ENCODE results near the gene ADGRE3.
"Not testable (repeated sequence)": the region's sequence is repeated elsewhere in the genome, so short reads cannot be mapped to it uniquely, and the experiment has no call there.

ADGRE3 gene

DNA sequence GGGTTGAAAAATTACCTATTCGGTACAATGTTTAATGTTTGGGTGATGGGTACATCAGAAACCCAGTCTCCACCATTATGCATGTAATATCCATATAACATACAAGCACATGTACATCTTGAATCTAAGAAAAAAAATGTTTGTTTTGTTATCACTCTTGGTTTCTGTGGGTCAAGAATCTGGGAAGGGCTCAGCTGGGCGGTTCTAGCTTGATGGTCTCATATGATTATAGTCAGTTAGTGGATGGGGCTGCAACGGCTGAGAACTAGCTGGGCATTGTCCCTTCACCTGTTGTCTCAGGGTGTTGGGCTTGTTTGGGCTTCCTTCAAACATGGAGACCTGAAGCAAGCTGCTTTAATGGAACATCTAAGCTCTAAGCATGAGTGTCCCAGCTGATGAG, 4.7 kb downstream of the ADGRE3 start:
- no peak for DNase-seq

DNA sequence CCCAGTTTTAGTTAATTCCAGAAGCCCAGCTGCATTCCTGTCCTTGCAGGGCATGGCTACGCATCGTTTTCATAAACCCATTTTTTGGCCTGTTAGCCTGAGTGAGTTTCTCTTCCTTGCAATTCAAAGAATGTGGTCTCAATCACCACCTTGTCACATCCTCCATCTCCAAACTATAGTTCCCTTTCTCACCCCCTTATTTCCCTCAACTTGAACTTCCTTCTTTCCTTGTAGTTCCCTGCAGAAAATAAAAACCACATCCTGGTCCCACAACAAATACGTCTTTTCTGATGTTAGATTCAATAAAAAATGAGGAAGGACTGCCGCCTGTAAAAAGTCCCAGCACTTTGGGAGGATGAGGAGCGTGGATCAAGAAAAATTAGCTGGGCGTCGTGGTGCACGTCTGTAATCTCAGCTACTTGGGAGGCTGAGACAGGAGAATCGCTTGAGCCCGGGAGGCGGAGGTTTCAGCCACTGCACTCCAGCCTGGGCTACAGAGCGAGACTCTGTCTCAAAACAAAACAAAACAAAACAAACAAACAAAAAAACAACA, 13.2 kb downstream of the ADGRE3 start:
- no peak for DNase-seq

DNA sequence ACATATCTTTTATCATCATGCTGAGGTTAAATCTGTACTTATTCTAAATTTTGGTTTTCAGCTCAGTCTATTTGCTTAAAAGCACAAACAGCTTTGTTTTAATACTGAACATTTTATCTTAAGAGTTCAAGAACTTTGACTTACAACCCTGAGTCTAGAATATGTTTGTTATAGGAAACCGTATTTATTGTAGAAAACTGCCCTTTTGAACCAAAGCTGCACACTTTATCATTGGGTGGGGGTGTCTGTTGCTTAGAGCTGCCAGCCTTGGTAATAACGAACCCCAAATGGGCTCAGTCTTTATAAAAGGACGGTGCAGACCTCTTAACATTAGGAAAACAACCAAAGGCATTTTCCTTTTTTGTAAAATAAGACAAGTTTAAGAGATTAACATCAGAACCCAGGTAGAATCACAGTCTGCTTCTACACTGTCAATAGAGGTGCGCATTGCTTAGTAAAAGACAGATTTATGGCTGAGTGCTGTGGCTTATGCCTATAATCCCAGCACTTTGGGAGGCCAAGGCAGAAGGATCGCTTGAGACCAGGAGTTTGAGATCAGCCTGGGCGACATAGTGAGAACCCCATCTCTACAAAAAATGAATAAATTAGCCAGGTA, 14.7 kb downstream of the ADGRE3 start:
- no peak for DNase-seq

DNA sequence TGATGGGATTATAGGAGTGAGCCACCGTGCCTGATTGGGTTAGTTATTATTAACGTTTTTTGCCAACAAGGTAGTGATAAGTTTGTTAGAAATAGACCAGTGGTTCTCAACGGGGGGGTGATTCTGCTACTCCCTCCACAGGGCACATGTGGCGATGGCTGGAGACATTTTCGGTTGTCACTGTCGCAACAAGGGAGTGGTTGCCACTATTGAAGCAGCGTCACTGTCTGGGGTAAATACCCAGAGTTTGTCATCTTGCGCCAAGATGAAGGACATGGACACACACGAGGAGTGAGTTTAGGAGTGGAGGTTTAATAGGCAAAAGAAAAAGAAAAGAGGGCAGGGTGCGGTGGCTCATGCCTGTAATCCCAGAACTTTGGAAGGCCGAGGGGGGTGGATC, 18.9 kb downstream of the ADGRE3 start:
- DNase-seq, result no peak

DNA sequence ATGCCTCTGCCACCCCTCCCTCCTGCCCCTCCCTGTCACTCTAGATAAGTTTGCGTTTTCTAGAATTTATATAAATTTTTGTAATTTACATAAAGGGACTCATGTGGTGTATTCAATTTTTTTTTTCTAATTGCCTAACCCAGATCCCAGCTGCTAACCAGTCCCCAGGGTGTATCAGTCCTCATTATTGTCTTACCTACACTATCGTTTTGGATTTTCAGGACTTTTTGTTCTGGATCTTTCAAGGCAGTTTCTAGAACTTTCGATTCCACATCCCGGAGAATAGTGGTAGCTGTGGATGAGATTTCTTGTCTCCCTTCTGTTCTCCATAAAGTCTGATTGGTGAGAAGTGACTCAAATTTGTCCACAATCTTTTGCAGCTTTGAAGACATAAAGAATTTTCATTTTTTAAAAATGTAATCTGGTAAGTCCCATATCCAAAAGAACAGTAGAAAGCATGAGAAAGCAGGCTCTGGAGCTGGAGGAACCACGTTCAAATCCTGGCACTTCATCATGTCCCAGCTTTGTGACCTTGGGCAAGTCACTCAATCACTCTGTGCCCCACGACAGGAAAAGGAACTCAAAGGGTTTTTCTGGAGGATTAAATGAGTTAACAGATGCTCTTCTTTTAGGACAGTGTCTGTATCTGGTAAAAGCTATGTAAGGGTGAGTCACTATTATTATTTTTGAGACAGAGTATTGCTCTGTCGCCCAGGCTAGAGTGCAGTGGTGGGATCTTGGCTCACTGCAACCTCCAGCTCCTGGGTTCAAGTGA, 19.7 kb downstream of the ADGRE3 start:
- no peak for DNase-seq

DNA sequence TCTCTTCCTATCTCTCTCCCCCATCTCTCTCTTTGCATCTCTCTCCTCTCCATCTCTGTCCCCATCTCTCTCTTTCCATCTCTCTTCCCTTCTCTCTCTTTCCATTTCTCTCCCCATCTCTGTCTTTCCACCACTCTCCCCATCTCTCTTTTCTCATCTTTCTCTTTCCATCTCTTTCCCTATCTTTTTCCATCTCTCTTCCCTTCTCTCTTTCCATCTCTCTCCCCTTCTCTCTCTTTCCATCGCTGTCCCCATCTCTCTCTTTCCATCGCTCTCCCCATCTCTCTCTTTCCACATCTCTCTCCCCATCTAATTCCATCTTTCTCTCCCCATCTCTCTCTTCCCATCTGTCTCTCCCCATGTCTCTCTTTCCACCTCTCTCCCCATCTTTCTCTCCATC, 24.5 kb downstream of the ADGRE3 start:
- DNase-seq, result no peak

DNA sequence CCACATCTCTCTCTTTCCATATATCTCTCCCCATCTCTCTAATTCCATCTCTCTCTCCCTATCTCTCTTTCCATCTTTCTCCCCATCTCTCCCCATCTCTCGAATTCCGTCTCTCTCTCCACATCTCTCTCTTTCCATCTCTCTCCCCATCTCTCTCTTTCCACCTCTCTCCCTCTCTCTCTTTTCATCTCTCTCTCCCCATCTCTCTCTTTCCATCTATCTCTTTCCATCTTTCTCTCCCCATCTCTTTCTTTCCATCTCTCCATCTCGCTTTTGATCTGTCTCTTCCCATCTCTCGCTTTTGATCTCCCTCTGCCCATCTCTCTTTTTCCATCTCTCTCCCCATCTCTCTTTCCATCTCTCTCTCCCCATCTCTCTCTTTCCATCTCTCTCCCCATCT, 25.6 kb downstream of the ADGRE3 start:
- no peak for DNase-seq

DNA sequence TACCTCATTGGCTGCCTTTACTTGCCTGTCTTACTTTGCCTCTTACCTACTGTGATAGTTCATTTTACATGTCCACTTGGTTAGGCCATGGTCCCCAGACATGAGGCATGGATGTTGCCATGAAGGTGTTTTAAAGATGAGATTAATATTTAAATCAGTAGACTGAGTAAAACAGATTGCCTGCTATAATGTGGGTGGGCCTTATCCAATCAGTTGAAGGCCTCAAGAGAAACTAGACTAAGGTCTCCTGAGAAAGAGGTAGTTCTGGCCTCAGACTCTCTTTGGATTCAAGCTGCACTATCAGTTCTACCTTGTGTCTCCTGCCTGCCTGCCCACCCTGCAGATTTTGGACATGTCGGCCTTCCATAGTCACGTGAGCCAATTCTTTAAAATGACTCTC, 26.1 kb downstream of the ADGRE3 start:
- no peak for DNase-seq

DNA sequence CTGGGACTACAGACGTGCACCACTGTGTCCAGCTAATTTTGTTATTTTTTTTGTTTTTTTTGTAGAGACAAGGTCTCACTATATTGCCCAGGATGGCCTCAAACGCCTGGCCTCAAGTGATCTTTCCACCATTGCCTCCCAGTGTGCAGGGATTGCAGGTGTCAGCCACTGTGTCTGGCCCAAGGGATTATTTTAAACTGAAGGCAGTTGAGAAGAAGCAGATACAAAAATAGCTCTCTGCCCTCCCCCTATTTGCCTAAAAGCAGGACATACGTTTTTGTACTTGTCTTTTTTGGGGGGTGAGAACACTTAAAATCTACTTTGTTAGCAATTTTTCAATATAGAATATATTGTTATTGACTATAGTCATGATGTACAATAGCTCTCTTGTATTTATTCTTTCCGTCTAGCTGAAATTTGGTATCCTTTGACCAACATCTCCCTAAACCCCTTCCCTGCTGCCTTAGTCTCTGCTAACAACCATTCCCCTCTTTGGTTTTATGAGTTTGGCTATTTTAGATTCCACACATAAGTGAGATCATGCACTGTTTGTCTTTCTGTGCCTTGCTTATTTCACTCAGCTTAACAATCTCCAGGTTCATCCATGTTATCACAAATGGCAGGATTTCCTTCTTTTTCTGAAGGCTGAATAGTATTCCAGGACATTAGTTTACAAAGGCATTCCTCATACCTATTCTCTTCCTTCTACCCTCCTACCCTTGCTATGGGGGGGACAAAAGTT, 34.9 kb downstream of the ADGRE3 start:
- DNase-seq, result no peak

DNA sequence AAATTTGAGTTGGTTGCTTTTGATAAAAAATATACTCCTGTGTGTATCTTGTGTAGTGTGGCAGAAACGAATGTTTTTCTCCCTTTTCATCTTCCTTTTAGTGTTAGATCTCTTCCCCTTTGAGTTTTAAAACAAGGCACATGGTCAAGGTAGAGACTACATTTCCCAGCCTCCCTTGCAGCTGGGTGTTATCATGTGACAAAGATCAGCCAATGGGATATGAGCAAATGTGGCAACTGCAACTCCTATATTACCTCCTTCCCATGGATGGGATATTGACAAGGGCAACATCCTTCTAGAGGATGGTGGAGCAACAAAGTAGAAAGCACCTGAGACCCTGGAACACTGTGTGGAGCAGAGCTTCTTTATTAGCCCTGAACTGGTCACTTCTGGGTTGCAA, 42.4 kb downstream of the ADGRE3 start:
- peak in 1 of 2 experiments; percentile 33 for DNase-seq

DNA sequence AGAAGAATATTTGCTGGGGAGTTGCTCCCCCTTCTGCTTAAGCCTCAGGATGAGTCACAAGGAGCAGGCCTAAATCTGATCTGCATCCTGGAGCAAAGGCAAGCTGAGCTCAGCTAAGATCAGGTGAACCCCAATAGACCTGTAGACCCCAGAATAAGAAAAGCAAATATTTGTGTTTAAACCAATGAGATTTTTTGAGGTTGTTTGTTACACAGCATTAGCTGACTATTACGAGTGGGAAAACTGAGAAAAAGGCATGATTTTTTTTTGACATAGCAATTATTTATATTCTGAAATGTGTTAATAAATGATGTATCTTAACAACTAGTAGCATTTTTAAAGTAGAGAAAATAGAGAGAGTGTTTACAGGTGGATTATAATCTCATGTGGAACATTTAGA, 45.1 kb downstream of the ADGRE3 start:
- no peak for DNase-seq

DNA sequence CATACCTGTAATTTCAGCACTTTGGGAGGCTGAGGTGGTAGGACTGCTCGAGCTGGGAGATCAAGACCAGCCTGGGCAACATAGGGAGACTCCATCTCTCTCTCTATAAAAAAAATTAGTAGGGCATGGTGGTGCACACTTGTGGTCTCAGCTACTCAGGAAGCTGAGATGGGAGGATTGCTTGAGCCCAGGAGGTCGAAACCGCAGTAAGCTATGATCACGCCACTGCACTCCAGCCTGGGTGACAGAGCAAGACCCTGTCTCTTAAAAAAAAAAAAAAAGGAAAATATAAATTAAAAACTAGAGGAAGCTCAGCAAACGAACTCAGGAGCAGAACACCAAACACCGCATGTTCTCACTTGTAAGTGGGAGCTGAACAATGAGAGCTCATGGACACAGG, 50.2 kb downstream of the ADGRE3 start:
- not testable (repeated sequence) for DNase-seq

DNA sequence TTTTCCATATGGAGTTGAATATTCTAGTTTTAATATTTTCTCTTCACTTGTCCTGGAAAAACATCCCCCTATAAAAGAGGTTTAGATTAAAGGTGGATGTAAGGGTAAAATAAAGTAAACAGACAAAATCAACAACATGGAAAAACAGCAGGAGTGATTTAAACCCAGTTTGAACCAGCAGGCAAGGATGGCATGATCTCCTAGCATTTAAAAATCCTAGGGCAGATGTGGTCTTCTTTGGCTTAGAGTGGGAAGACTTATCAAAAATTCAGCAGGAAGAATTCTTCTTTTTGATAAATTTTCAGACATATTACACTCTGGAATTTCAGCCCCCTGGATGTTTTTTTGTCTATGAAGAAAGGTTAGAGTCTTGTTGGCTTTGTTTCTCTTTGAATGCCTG, 55.2 kb downstream of the ADGRE3 start:
- DNase-seq, result no peak

DNA sequence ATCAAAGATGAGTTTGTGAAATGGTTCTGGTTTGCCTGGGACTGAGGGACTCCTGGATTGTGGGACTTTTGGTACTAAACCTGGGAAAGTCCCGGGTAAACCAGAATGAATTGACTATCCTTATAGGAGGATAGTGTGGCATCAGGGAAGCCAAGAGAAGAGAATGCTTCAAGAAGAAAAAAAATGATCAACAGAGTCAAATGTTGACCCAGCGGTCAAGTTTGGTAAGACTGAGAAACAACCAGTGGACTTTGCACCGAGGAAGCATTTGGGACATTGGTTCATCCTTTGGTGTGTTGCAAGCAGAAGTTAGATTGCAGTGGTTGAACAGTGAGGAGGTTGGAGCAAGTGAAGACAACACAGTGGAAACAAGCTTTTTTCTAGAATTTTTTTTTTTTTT, 58.2 kb downstream of the ADGRE3 start:
- DNase-seq, result no peak

DNA sequence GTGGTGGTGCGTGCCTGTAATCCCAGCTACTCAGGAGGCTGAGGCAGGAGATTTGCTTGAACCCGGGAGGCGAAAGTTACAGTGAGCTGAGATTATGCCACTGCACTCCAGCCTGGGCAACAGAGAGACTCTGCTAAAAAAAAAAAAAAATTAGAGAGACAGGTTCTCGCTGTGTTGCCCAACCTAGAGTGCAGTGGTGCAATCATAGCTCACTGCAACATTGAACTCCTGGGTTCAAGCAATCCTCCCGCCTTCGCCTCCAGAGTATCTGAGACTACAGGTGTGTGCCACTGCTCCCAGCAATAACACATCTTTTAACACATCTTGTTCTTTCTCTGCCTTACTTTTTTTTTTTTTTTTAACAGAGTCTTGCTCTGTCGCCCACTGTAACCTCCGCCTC, 59.0 kb downstream of the ADGRE3 start:
- DNase-seq, result no peak

DNA sequence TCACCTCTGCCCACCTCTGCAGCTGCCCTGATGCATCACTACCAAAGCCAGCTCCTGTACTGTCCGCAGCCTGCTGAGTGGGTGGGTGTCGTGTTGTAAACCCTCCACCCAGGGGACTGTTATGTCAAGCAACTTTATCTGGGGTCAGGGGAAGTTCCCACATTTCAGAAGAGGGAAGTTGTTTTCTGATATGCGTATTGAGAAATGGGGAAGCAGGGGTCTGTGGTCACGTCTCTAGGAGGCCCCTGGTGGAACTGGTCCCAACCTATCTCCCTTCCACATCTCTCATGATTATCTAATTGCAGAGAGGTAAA, 60.6 kb downstream of the ADGRE3 start:
- no peak for DNase-seq

DNA sequence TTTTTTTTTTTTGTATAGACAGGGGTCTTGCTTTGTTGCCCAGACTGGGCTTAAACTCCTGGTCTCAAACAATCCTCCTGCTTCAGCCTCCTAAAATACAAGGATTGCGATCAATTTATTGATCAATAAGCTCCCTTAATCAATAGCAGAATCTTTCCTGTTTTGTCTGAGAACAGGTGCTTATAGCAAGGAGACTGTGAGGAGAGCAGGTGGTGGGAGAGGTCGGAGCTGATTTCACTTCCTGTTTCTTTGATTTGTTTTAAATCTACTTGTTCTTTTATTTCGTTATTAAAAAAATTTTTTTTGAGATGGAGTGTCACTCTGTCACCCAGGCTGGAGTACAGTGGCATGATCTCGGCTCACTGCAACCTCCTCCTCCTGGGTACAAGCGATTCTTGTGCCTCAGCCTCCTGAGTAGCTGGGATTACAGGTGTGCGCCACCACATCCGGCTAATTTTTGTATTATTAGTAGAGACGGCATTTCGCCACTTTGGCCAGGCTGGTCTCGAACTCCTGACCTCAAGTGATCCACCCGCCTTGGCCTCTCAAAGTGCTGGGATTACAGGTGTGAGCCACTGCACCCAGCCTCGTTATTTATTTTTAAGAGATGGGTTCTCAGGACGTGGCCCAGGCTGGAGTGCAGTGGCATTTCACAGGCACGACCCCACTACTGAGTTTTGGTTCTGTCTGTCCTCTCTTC, 61.1 kb downstream of the ADGRE3 start:
- DNase-seq, result not testable (repeated sequence)

DNA sequence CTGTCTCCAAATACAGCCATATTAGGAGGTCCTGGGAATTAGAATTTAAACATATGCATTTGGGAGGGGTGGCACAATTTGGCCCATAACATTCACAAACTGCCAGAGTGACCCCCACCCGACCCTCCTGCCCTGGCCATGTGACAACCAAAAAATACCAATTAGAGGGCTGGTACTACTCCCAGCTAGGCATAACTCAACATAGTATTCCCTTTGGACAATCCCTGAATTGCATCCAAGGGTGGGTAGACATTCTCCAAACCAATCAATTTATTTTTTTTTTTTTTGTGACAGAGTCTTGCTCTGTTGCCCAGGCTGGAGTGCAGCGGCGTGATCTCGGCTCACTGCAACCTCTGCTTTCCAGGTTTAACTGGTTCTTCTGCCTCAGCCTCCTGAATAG, 62.0 kb downstream of the ADGRE3 start:
- DNase-seq, result no peak

DNA sequence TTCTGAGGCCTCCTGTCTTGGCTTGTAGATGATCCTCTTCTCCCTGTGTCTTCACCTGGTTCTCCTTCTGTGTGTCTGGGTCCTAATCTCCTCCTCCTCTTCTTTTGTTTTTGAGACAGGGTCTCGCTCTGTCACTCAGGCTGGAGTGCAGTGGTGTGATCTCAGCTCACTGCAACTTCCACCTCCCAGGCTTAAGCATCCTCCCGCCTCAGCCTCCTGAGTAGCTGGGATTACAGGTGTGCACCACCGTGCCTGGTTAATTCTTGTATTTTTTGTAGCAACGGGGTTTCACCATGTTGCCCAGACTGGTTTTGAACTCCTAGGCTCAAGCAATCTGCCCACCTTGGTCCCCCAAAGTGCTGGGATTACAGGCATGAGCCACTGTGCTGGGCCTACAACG, 62.4 kb downstream of the ADGRE3 start:
- not testable (repeated sequence) for DNase-seq

DNA sequence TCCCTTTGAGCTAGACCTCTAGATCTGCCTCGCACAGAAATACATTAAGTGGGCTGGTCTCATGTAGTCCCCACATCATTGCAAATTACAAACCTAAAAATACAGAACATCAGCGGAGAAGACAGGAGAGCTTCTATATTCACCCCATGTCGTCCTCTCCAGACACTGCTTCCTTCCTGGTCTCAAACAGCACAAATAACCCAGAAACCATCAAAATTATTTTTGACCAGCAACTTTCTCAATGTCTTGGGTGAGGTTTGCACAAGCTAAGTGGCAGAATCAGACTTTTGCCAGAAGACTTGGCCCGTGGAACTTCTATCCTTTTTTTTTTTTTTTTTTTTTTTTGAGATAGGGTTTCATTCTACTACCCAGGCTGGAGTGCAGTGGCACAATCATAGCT, 63.6 kb downstream of the ADGRE3 start:
- DNase-seq, result no peak

DNA sequence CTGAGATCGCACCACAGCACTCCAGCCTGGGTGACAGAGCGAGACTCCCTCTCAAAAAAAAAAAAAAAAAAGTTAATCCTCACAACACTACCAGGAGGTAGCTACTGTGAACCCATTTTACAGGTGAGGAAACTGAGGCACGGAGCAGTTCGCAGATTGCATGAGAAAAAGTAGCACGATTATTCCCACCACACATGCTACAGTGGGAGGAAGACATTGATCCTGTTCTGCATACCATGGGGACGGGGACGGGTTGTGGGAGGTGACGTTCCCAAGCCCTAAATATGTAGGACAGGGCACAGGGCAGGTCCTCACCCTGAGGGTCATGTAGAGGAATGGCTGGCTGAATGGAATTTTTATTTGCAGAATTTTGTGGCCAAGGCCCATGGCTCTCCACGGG, 68.0 kb downstream of the ADGRE3 start:
- no peak for DNase-seq

DNA sequence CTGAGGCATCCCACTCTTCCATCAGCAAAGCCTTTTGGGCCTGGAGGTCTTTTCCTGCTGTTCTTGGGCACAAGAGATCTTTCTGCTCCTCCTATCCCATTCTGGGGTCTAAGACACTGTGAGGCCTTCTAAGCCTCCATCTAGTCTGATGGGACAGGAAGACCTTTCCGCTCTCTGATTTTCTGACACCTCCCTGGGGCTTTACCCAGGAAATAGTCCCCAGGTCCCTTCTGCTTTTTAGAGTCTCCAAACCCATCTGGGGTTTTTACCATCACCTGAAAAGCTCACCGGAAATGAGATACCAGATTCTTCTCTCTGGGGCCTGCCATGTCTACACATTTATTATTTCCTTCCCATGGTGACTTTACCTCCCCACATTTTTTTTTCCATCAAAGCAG, 70.7 kb downstream of the ADGRE3 start:
- no peak for DNase-seq

DNA sequence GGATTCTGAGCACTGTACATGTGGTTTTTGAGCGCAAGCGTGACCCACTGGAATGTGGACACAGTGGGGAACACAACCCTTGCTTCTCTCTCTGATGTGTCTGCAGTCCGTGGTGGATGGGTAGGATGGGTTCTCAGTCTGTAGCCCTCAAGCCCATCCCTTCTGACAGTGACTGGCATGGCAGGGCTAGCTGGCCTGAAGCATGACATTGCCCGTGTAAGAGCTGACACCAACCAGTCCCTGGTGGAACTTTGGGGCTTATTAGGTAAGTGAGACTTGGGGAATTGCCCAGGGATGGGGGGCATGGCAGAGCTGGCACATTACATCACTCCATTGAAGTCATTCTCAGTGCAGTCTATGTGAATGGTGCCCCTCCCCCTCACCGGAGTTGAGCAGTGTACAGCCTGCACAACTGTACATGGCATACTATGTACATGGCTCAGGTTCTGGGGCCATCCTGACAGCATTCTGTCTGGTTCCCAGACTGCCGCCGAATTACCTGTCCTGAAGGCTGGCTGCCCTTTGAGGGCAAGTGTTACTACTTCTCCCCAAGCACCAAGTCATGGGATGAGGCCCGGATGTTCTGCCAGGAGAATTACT, 75.0 kb downstream of the ADGRE3 start:
- DNase-seq, result no peak

Measured in NCI-H524 (cell line).